CD14-positive monocyte (primary cell): ENCODE results near the gene BMI1. TPM values are rescaled to one million over a fixed set of nuclear protein-coding genes. Genes with fewer than 3 reads are reported as not detected.

Source experiments
- DNase-seq, 3 donors: peaks; one replicate each; pipeline ENCODE4 v3.0.0-alpha.2; 2011 to 2022
- H2AFZ ChIP-seq: 2 replicates; pipeline ENCODE4 v1.6.0; 2012; ENCODE audit warnings: mild to moderate bottlenecking, low read depth, low read length, inconsistent platforms; ENCODE audit not compliant: insufficient read depth, poor library complexity, severe bottlenecking
- H3K27ac ChIP-seq, 2 donors: 1 replicate in 1 of 2; 2 replicates in 1 of 2; pipeline ENCODE4 v1.5.1; 2012 to 2013; ENCODE audit warnings: low read length in 2 of 2, control low read depth in 1 of 2, inconsistent platforms in 1 of 2, low read depth in 1 of 2, mild to moderate bottlenecking in 1 of 2
- H3K27me3 ChIP-seq, 2 donors: one replicate each; pipeline versions ENCODE4 v1.6.0 to v1.6.1; 2011 to 2013; ENCODE audit warnings: low read length in 2 of 2; ENCODE audit not compliant: control insufficient read depth in 2 of 2, insufficient read depth in 2 of 2
- H3K36me3 ChIP-seq, 2 donors: replicated peaks in 1 of 2; 1 replicate in 1 of 2; 2 replicates in 1 of 2; pipeline versions ENCODE4 v1.5.1 to v1.6.1; 2012 to 2013; ENCODE audit warnings: low read length in 2 of 2, control low read depth in 1 of 2, inconsistent platforms in 1 of 2, mild to moderate bottlenecking in 1 of 2; ENCODE audit not compliant: insufficient read depth in 2 of 2, control insufficient read depth in 1 of 2
- H3K4me1 ChIP-seq, 2 donors: 1 replicate in 1 of 2; 2 replicates in 1 of 2; pipeline versions ENCODE4 v1.5.1 to v1.6.1; 2012 to 2013; ENCODE audit warnings: low read length in 2 of 2, control low read depth in 1 of 2, inconsistent platforms in 1 of 2, mild to moderate bottlenecking in 1 of 2, moderate library complexity in 1 of 2; ENCODE audit not compliant: insufficient read depth in 2 of 2, control insufficient read depth in 1 of 2
- H3K4me2 ChIP-seq: replicated peaks from 2 replicates; pipeline ENCODE3; 2012; ENCODE audit warnings: low read length, moderate library complexity, mild to moderate bottlenecking; ENCODE audit not compliant: poor library complexity, severe bottlenecking; ENCODE audit errors: extremely low read depth
- H3K4me3 ChIP-seq, 3 experiments: fragments of 200-600 bp in 1 of 3; sonication (generic) in 1 of 3; replicated peaks in 1 of 3; 1 replicate in 2 of 3; 2 replicates in 1 of 3; pipeline ENCODE4 v1.5.1; 2011 to 2013; ENCODE audit warnings: low read length in 3 of 3, mild to moderate bottlenecking in 3 of 3, control low read depth in 2 of 3, low read depth in 2 of 3, inconsistent platforms in 1 of 3, moderate library complexity in 1 of 3
- H3K79me2 ChIP-seq: 2 replicates; pipeline ENCODE4 v1.6.0; 2012; ENCODE audit warnings: mild to moderate bottlenecking, control low read depth, inconsistent platforms, low read length, moderate library complexity; ENCODE audit not compliant: insufficient read depth
- H3K9ac ChIP-seq: 2 replicates; pipeline ENCODE4 v1.6.0; 2017; ENCODE audit warnings: low read length, mild to moderate bottlenecking; ENCODE audit not compliant: insufficient read depth, poor library complexity, severe bottlenecking
- H3K9me3 ChIP-seq, 2 donors: replicated peaks in 1 of 2; 1 replicate in 1 of 2; 2 replicates in 1 of 2; pipeline versions ENCODE4 v1.5.1 to v1.6.1; 2012 to 2013; ENCODE audit warnings: low read length in 2 of 2, control low read depth in 1 of 2; ENCODE audit not compliant: control insufficient read depth in 1 of 2, insufficient read depth in 1 of 2
- H4K20me1 ChIP-seq: 2 replicates; pipeline ENCODE4 v1.6.0; 2012; ENCODE audit warnings: mild to moderate bottlenecking, low read length, control low read depth, moderate library complexity; ENCODE audit not compliant: insufficient read depth
- H3K27ac Mint-ChIP-seq, 7 donors: one replicate each; pipeline ENCODE4 v1.8.0; 2020; ENCODE audit warnings: mild to moderate bottlenecking in 7 of 7, mixed read lengths in 7 of 7, moderate library complexity in 6 of 7, inconsistent platforms in 2 of 7
- H3K27me3 Mint-ChIP-seq, 3 donors: one replicate each; pipeline ENCODE4 v1.8.0; 2021 to 2022; ENCODE audit warnings: low read depth in 3 of 3, mild to moderate bottlenecking in 3 of 3, mixed read lengths in 3 of 3, moderate library complexity in 3 of 3, inconsistent platforms in 1 of 3
- H3K36me3 Mint-ChIP-seq, 2 donors: one replicate each; pipeline ENCODE4 v1.8.0; 2020; ENCODE audit warnings: mixed read lengths in 2 of 2, inconsistent platforms in 1 of 2, mild to moderate bottlenecking in 1 of 2
- H3K4me1 Mint-ChIP-seq: one replicate; pipeline ENCODE4 v1.8.0; 2020; ENCODE audit warnings: mild to moderate bottlenecking, mixed read lengths
- H3K4me3 Mint-ChIP-seq, 2 donors: one replicate each; pipeline ENCODE4 v1.8.0; 2020; ENCODE audit warnings: mild to moderate bottlenecking in 2 of 2, mixed read lengths in 2 of 2, moderate library complexity in 1 of 2
- H3K9me3 Mint-ChIP-seq, 7 donors: one replicate each; pipeline ENCODE4 v1.8.0; 2020 to 2022; ENCODE audit warnings: mixed read lengths in 7 of 7, mild to moderate bottlenecking in 6 of 7, moderate library complexity in 6 of 7, inconsistent platforms in 2 of 7
- WGBS: methylation state at CpG from one replicate; pipeline ENCODE4 v1.1.5; 2013; ENCODE audit warnings: missing lambda C conversion rate; ENCODE audit not compliant: insufficient coverage; 5-methylcytosine and 5-hydroxymethylcytosine counted together
- intact Hi-C, 2 donors: fragments of 100-400 bp; cut with micrococcal nuclease; formaldehyde crosslinking; loops; one replicate each; pipeline versions ENCODE4 v1.15.0 to v1.15.1; 2023
- polyA plus RNA-seq, 3 donors: library from polyadenylated mRNA; depleted of rRNA in 1 of 3; unstranded in 2 of 3; stranded (reverse) in 1 of 3; fragments of 300-500 nt in 2 of 3; fragments of >200 nt in 1 of 3; fragmentation: Illumina TruSeq in 2 of 3; gene quantifications; 1 replicate in 2 of 3; 2 replicates in 1 of 3; pipeline ENCODE4 v1.2.3, GENCODE V29; 2012 to 2021
- TF ChIP-seq, protein P1 (sequence below): fragments of 200-600 bp; IDR thresholded peaks from one replicate; pipeline ENCODE4 v1.8.0; 2022; ENCODE audit warnings: antibody characterized with exemption, mild to moderate bottlenecking

BMI1 gene
- polyA plus RNA-seq, 3 donors = 7.5 to 11.9 (median 11.0) TPM

DNA sequence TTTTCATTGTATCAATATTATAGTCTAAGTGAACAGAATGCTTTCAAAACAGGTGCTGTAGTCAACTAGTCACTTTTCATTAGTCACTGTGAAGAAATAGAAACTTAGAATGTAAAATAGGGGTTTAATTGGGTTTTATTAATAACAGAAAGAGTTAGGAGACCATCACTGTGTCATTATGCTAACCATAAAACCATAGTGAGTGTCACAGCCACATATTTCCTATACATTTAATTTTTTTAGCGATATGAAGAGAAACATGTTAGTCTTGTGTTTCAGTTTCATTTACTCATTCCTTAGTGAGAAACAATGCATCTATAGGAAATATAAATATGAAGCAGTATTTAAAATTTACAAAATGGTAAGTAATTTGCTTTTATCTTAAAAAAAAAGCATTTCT is 46.6 kb downstream of the BMI1 start:
- Histone ChIP-seq H3K9ac (no peak overlapping the region), H3K9me3 (no peaks in the 10 kb centered on the region), H4K20me1 (no peaks in the 10 kb centered on the region), H3K27me3 (no peaks in the 10 kb centered on the region), H3K4me3 (no peak overlapping the region), H3K4me1 (peaks cover 14 to 19% of the 10 kb centered on the region in 2 donors), H3K27ac (no peak overlapping the region), H3K4me2 (no peak overlapping the region), H2AFZ (no peak overlapping the region), H3K79me2 (no peaks in the 10 kb centered on the region), H3K36me3 (no peaks in the 10 kb centered on the region)
- TF ChIP-seq, protein P1, sequence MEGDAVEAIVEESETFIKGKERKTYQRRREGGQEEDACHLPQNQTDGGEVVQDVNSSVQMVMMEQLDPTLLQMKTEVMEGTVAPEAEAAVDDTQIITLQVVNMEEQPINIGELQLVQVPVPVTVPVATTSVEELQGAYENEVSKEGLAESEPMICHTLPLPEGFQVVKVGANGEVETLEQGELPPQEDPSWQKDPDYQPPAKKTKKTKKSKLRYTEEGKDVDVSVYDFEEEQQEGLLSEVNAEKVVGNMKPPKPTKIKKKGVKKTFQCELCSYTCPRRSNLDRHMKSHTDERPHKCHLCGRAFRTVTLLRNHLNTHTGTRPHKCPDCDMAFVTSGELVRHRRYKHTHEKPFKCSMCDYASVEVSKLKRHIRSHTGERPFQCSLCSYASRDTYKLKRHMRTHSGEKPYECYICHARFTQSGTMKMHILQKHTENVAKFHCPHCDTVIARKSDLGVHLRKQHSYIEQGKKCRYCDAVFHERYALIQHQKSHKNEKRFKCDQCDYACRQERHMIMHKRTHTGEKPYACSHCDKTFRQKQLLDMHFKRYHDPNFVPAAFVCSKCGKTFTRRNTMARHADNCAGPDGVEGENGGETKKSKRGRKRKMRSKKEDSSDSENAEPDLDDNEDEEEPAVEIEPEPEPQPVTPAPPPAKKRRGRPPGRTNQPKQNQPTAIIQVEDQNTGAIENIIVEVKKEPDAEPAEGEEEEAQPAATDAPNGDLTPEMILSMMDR = no peak
- H3K36me3 Mint-ChIP-seq = no peaks in the 10 kb centered on the region
- intact Hi-C loops = no loop called here
- peaks cover 0 to 3% (median 0%) of the 10 kb centered on the region in 3 donors for H3K27me3 Mint-ChIP-seq
- WGBS = no CpG with 5 or more reads among the region's 1 CpG
- H3K9me3 Mint-ChIP-seq = peaks cover 0 to 2% (median 0%) of the 10 kb centered on the region in 7 donors
- H3K4me3 Mint-ChIP-seq = no peak overlapping the region
- peaks cover 23% of the 10 kb centered on the region for H3K4me1 Mint-ChIP-seq
- no peak for DNase-seq
- H3K27ac Mint-ChIP-seq = no peak overlapping the region

DNA sequence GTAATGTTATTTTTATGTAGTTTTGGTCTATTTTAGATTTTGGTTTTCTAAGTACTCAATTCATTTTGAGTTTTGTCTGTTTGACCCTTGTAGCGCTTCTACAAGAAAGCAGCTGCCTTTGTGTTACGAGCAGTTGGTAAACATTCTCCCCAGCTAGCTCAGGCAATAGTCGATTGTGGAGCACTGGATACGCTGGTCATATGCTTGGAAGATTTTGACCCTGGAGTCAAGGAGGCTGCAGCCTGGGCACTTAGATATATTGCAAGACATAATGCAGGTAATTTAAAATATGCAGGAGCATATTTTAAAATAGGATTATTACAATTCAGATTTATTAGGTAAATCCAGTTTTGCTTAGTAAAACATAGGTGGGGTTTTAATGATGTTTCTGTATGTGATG is 47.5 kb downstream of the BMI1 start:
- H3K4me2 ChIP-seq = no peak overlapping the region
- peaks cover 0 to 2% (median 0%) of the 10 kb centered on the region in 7 donors for H3K9me3 Mint-ChIP-seq
- no peak overlapping the region for H3K9ac ChIP-seq
- H3K4me1 Mint-ChIP-seq = peaks cover 23% of the 10 kb centered on the region
- no peak overlapping the region for H3K4me3 ChIP-seq
- H2AFZ ChIP-seq = no peak overlapping the region
- H3K27me3 Mint-ChIP-seq = peaks cover 0 to 2% (median 0%) of the 10 kb centered on the region in 3 donors
- no peaks in the 10 kb centered on the region for H3K79me2 ChIP-seq
- no peaks in the 10 kb centered on the region for H3K36me3 ChIP-seq
- peak overlapping the region in 4 of 7 donors; percentile 45 to 92 (median 88) for H3K27ac Mint-ChIP-seq
- TF ChIP-seq, protein P1 = no peak
- no peak overlapping the region for H3K27ac ChIP-seq
- H3K4me1 ChIP-seq = peaks cover 14 to 19% of the 10 kb centered on the region in 2 donors
- no peak for DNase-seq
- H3K4me3 Mint-ChIP-seq = no peak overlapping the region
- H4K20me1 ChIP-seq = no peaks in the 10 kb centered on the region
- H3K27me3 ChIP-seq = no peaks in the 10 kb centered on the region
- H3K9me3 ChIP-seq = no peaks in the 10 kb centered on the region
- WGBS = 100% methylated on average over 3 of the region's 4 CpGs
- H3K36me3 Mint-ChIP-seq = no peaks in the 10 kb centered on the region
- intact Hi-C loops = no loop called here
